MM.1S (cell line): ENCODE results near the gene CRYZ.

Source experiments
- CTCF ChIP-seq: fragments of 300-600 bp; sonication (generic); IDR thresholded peaks from 2 replicates; pipeline ENCODE4 v1.5.1; 2016; ENCODE audit warnings: antibody characterized with exemption, low read length, mixed read lengths
- EZH2 ChIP-seq: fragments of 300-600 bp; sonication (generic); optimal IDR thresholded peaks from 2 replicates; pipeline ENCODE3; 2017; ENCODE audit warnings: low read depth, mild to moderate bottlenecking, antibody characterized with exemption, low read length, mixed read lengths
- EZH2phosphoT487 ChIP-seq: fragments of 300-600 bp; sonication (generic); IDR thresholded peaks from 2 replicates; pipeline ENCODE4 v1.6.1; 2018; ENCODE audit warnings: antibody characterized with exemption, low read length

- TF ChIP-seq CTCF, result peak; percentile 77
- no peak for TF ChIP-seq EZH2
- no peak for TF ChIP-seq EZH2phosphoT487
Measured at GRCh38 chr1:74733604-74734484, 994 bp upstream of the CRYZ start.
